A673 (cell line): ENCODE measurements around the gene FARSA. TPM values are rescaled to one million over a fixed set of nuclear protein-coding genes. Genes with fewer than 3 reads are reported as not detected.

Experiments used
- BruUV-seq: library from RNA; stranded (reverse); fragments of 400-500 nt; replicated peaks from 2 replicates; lab custom pipeline; 2021; lab: Mats Ljungman, UMichigan
- CTCF ChIA-PET: fragments of 300-600 bp; sonication (Branson Sonifier 250); formaldehyde crosslinking; loops from one replicate; lab custom pipeline; 2022; ENCODE audit warnings: antibody characterized with exemption; lab: Charles Lee
- POLR2A ChIA-PET: fragments of 300-600 bp; sonication (Branson Sonifier 250); formaldehyde crosslinking; loops from one replicate; lab custom pipeline; 2022; ENCODE audit warnings: antibody characterized with exemption; ENCODE audit not compliant: low non-redundant PET; lab: Charles Lee
- DNase-seq: peaks from one replicate; pipeline ENCODE4 v3.0.0-alpha.2; 2015; ENCODE audit warnings: low spot score
- H3K27ac ChIP-seq: fragments of 200-600 bp; sonication (generic); 2 replicates; pipeline ENCODE4 v1.5.1; 2016; ENCODE audit warnings: mixed run types, low read depth, mild to moderate bottlenecking, mixed read lengths, antibody characterized with exemption, low read length; ENCODE audit not compliant: poor library complexity, severe bottlenecking
- H3K27me3 ChIP-seq: fragments of 200-600 bp; sonication (generic); replicated peaks from 2 replicates; pipeline ENCODE4 v1.6.1; 2017; ENCODE audit warnings: mixed run types, low read depth, mild to moderate bottlenecking, mixed read lengths, antibody characterized with exemption, low read length; ENCODE audit not compliant: insufficient read depth, poor library complexity
- H3K36me3 ChIP-seq: fragments of 200-600 bp; sonication (generic); 2 replicates; pipeline ENCODE4 v1.6.1; 2016; ENCODE audit warnings: mixed run types, mild to moderate bottlenecking, mixed read lengths, antibody characterized with exemption, low read length; ENCODE audit not compliant: insufficient read depth, poor library complexity, severe bottlenecking
- H3K4me1 ChIP-seq: fragments of 200-600 bp; sonication (generic); 2 replicates; pipeline ENCODE4 v1.6.1; 2017; ENCODE audit warnings: mixed run types, mild to moderate bottlenecking, mixed read lengths, antibody characterized with exemption, low read length; ENCODE audit not compliant: insufficient read depth, poor library complexity, severe bottlenecking
- H3K4me3 ChIP-seq: fragments of 200-600 bp; sonication (generic); 2 replicates; pipeline ENCODE4 v1.5.1; 2016; ENCODE audit warnings: low read depth, mixed run types, mild to moderate bottlenecking, mixed read lengths, low read length; ENCODE audit not compliant: poor library complexity, severe bottlenecking
- H3K9me3 ChIP-seq: fragments of 200-600 bp; sonication (generic); 2 replicates; pipeline ENCODE4 v1.6.1; 2016; ENCODE audit warnings: mixed run types, low read depth, mild to moderate bottlenecking, mixed read lengths, antibody characterized with exemption, low read length; ENCODE audit not compliant: poor library complexity, severe bottlenecking
- EZH2 ChIP-seq: fragments of 200-600 bp; sonication (generic); IDR thresholded peaks from 2 replicates; pipeline ENCODE4 v1.6.1; 2017; ENCODE audit warnings: borderline replicate concordance, low read depth, mild to moderate bottlenecking, mixed read lengths, antibody characterized with exemption, low read length; ENCODE audit not compliant: poor library complexity, severe bottlenecking
- intact Hi-C: fragments of 100-400 bp; cut with micrococcal nuclease; formaldehyde crosslinking; loops from one replicate; pipeline ENCODE4 v1.10.0; 2022; ENCODE audit not compliant: unreplicated experiment
- microRNA-seq: library from miRNA; unstranded; fragments of <30 nt; microRNA quantifications from one replicate; pipeline ENCODE4 v1.2.0, GENCODE V29; 2021
- total RNA-seq: library from RNA; stranded (reverse); gene quantifications from 2 replicates; pipeline ENCODE4 v1.2.3, GENCODE V29; 2021
- TF ChIP-seq, protein P1 (sequence below): fragments of 300-800, 200-600 bp; sonication (generic); conservative IDR thresholded peaks from 2 replicates; pipeline ENCODE4 v1.5.1; 2017; ENCODE audit warnings: low read depth, mild to moderate bottlenecking, antibody characterized with exemption, low read length, moderate library complexity, mixed read lengths

Gene FARSA
- total RNA-seq, 1 experiment from 2014 or later, result 162 TPM

- no TSS peak for BruUV-seq
- DNase-seq, result peak; percentile 85
Observed at GRCh38 chr19:12872941-12873890, 60.3 kb downstream of the FARSA start.

More at GRCh38 chr19:12872941-12873890, 60.3 kb downstream of the FARSA start:
- TF ChIP-seq EZH2, result no peak
- TF ChIP-seq, protein P1, sequence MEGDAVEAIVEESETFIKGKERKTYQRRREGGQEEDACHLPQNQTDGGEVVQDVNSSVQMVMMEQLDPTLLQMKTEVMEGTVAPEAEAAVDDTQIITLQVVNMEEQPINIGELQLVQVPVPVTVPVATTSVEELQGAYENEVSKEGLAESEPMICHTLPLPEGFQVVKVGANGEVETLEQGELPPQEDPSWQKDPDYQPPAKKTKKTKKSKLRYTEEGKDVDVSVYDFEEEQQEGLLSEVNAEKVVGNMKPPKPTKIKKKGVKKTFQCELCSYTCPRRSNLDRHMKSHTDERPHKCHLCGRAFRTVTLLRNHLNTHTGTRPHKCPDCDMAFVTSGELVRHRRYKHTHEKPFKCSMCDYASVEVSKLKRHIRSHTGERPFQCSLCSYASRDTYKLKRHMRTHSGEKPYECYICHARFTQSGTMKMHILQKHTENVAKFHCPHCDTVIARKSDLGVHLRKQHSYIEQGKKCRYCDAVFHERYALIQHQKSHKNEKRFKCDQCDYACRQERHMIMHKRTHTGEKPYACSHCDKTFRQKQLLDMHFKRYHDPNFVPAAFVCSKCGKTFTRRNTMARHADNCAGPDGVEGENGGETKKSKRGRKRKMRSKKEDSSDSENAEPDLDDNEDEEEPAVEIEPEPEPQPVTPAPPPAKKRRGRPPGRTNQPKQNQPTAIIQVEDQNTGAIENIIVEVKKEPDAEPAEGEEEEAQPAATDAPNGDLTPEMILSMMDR, result no peak
- H3K27ac ChIP-seq, result no peak overlapping the region
- peak overlapping the region; percentile 10 for H3K4me3 ChIP-seq
- peaks cover 9% of the 10 kb centered on the region for H3K36me3 ChIP-seq
- no peaks in the 10 kb centered on the region for H3K9me3 ChIP-seq
- CTCF ChIA-PET, result interaction anchor here (0.7 kb wide), 2 partner anchors 26 to 112 kb away, joined by 4 to 9 read pairs; no protein-coding TSS in a partner anchor
- no peaks in the 10 kb centered on the region for H3K4me1 ChIP-seq
- intact Hi-C loops, result no loop called here
- POLR2A ChIA-PET, result interaction anchor here (0.5 to 0.7 kb wide), 4 partner anchors 17 to 1144 kb away, joined by 4 to 19 read pairs (median 6); no protein-coding TSS in a partner anchor
- H3K27me3 ChIP-seq, result no peaks in the 10 kb centered on the region

Small RNAs within 50 kb of the gene (microRNA-seq; reads per million reads assigned to microRNA genes)
- not detected for gene MIR5695
- gene MIR6515, result 5.1 reads per million, percentile 17 among the genes with 10 or more reads in this experiment

Other genes with a start within 250 kb of the FARSA start
- gene GNG14, start 245.7 kb downstream of the FARSA start, total RNA-seq, result not detected in 2 replicates
- 15.4 and 19.6 TPM in 2 replicates for gene FBXW9, start 237.1 kb downstream of the FARSA start, total RNA-seq
- gene TNPO2, start 209.8 kb downstream of the FARSA start, total RNA-seq, result 121 and 150 TPM in 2 replicates
- 238 and 259 TPM in 2 replicates for gene TRIR, start 199.0 kb downstream of the FARSA start, total RNA-seq
- gene GET3, start 196.2 kb downstream of the FARSA start, total RNA-seq, result 91.7 and 92.6 TPM in 2 replicates
- gene BEST2, start 181.9 kb downstream of the FARSA start, total RNA-seq, result 0.13 TPM in 1 of 2 replicates, not detected in the other
- gene HOOK2, start 158.2 kb downstream of the FARSA start, total RNA-seq, result 25.8 and 34.1 TPM in 2 replicates
- gene JUNB, start 142.2 kb downstream of the FARSA start, total RNA-seq, result 27.7 and 28.6 TPM in 2 replicates
- 406 and 429 TPM in 2 replicates for gene PRDX2, start 131.9 kb downstream of the FARSA start, total RNA-seq
- gene THSD8, start 131.6 kb downstream of the FARSA start, total RNA-seq, result 45.2 and 53.4 TPM in 2 replicates
- 97.7 and 99.7 TPM in 2 replicates for gene RNASEH2A, start 127.1 kb downstream of the FARSA start, total RNA-seq
- gene RTBDN, start 99.1 kb downstream of the FARSA start, total RNA-seq, result 1.4 TPM in 1 of 2 replicates, not detected in the other
- 22.2 and 26.7 TPM in 2 replicates for gene MAST1, start 95.2 kb downstream of the FARSA start, total RNA-seq
- 22.7 and 27.8 TPM in 2 replicates for gene DNASE2, start 52.3 kb downstream of the FARSA start, total RNA-seq
- 0.30 and 0.57 TPM in 2 replicates for gene KLF1, start 46.5 kb downstream of the FARSA start, total RNA-seq
- 47.3 and 58.7 TPM in 2 replicates for gene GCDH, start 42.6 kb downstream of the FARSA start, total RNA-seq
- 0.71 and 1.8 TPM in 2 replicates for gene SYCE2, start 14.4 kb downstream of the FARSA start, total RNA-seq
- 994 and 1,019 TPM in 2 replicates for gene CALR, start 4.9 kb upstream of the FARSA start, total RNA-seq
- gene RAD23A, start 12.2 kb upstream of the FARSA start, total RNA-seq, result 183 and 186 TPM in 2 replicates
- 61.1 and 67.5 TPM in 2 replicates for gene GADD45GIP1, start 23.5 kb upstream of the FARSA start, total RNA-seq
- 0.17 TPM in 2 replicates for gene DAND5, start 35.9 kb upstream of the FARSA start, total RNA-seq
- gene NFIX, start 61.8 kb upstream of the FARSA start, total RNA-seq, result 69.7 and 77.9 TPM in 2 replicates
- gene LYL1, start 169.1 kb upstream of the FARSA start, total RNA-seq, result not detected in 2 replicates
- gene TRMT1, start 183.0 kb upstream of the FARSA start, total RNA-seq, result 85.7 and 109 TPM in 2 replicates
- 119 and 126 TPM in 2 replicates for gene NACC1, start 184.6 kb upstream of the FARSA start, total RNA-seq
- gene STX10, start 216.7 kb upstream of the FARSA start, total RNA-seq, result 63.3 and 69.5 TPM in 2 replicates
- gene IER2, start 216.7 kb upstream of the FARSA start, total RNA-seq, result 148 and 164 TPM in 2 replicates